Measurements from ENCODE around the gene KRTAP1-4.
"Not testable (repeated sequence)": the region's sequence is repeated elsewhere in the genome, so short reads cannot be mapped to it uniquely, and the experiment has no call there.

Gene KRTAP1-4

DNA sequence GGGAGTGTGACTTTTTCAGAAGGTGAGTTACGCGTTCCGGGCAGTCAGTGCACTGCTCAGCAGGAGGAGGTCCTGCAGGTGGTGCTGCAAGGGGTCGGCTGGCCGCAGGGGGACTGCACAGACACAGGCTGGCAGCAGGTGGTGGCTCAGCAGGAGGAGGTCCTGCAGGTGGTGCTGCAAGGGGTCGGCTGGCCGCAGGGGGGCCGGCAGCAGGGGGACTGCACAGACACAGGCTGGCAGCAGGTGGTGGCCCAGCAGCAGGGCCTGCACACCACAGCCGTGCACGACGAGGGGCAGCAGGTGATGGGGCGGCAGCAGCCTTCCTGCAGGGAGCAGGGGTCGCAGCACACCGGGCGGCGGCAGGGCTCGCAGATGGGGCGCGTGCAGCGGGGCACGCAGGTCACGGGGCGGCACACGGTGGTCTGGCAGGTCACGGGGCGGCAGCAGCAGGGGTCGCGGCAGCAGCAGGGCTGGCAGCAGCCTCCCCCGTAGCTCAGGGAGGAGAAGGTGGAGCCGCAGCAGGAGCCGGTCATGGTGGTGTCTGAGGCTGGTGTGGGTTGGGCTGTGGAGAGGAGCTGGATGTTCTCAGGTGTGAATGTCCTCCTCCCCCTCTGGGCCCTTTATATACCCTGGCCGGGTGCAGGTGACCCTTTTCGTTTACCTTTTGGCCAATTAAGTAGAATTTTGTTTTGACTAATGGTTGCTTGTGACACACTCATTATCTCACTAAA, 16.9 kb upstream of the KRTAP1-4 start, which contains the start of gene KRTAP2-1:
Gene KRTAP2-1, minus strand, starts transcription at position 582 of the 731 bp plus-strand sequence. Its CDS starts 49 bp downstream, at position 533.
- not testable (repeated sequence) for DNase-seq (ENCODE audit: low spot score)

DNA sequence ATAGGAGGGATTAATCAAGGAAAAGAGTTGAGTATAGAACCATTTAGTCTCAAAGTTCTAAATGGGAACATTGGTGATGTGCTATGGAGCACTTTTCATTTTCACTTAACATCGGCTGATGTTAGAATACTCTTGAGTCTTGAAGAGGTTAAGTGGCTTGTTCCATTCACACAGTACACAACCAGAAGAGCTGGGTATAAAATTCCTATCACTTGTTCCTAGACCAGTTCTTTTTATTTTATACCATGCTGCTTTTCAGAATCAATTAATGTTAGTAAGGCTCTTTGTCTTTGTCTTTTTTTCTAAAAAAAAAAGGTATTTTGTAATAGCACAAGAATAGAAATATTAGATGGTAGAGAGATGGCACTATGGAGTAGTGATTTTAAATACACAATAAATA, 13.0 kb upstream of the KRTAP1-4 start:
- no peak for DNase-seq (ENCODE audit: low spot score)

DNA sequence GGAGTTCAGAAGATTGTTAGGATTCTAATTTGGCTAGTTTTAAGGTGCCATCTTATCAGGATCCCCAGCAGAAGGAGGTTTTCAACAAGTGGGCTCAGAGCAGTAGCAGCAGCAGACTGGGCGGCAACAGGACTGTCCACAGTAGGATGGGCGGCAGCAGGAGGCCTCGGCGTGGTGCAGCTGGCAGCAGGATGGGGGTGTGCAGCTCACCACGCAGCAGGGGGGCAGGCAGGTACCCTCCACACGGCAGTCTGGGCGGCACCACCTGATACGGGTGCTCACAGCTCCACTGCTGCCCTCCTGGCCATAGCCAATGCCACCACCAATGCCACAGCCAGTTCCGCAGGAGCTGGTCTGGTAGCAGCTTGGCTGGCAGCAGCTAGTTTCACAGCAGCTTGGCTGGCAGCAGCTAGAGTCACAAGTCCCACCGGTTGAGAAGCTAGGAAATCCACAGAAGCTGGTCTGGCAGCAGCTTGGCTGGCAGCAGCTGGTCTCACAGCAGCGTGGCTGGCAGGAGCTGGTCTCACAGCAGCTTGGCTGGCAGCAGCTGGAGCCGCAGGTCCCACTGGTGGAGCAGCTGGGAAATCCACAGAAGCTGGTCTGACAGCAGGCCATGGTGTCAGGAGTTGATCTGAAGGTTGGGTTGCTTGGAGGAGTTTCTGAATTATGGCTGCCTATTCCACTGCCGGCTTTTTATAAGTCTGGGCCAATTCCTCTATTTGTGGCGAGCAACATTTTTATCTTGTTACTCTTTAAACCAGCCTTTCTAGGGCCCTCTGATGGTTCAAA, 11.0 kb upstream of the KRTAP1-4 start, which contains the start of gene KRTAP1-1:
Gene KRTAP1-1, minus strand, starts transcription at position 668 of the 789 bp plus-strand sequence. Its CDS starts 53 bp downstream, at position 615.
- DNase-seq (ENCODE audit: low spot score) = not testable (repeated sequence)

DNA sequence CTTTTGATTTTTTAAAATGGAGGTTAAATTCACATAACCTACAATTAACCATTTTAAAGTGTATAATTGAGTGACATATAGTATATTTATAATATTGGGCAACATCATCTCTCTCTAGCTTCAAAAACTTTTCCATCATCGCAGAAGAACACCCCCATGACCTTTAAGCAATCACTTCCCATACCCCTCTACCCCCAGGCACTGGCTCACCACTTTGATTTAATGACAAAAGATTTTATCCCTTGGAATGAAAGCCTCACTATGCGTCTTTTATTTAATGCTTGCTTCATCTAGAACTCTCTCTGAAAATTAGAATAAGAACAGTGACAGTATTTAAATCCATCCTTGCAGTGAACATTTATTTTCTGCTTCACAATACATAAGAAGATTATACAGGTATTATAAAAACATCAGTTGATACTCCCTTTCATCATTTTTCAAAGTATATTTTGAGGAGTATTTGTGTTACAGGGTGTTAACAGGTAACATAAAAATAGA, 7.9 kb upstream of the KRTAP1-4 start:
- no peak for DNase-seq (ENCODE audit: low spot score)

DNA sequence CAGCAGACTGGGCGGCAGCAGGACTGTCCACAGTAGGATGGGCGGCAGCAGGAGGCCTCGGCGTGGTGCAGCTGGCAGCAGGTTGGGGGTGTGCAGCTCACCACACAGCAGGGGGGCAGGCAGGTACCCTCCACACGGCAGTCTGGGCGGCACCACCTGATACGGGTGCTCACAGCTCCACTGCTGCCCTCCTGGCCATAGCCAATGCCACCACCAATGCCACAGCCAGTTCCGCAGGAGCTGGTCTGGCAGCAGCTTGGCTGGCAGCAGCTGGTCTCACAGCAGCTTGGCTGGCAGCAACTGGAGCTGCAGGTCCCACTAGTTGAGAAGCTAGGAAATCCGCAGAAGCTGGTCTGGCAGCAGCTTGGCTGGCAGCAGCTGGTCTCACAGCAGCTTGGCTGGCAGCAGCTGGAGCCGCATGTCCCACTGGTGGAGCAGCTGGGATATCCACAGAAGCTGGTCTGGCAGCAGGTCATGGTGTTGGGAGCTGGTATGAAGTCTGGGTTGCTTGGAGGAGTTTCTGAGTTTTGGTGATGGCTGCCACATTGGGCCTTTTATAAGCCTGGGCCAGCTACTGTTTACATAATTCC, 4.4 kb upstream of the KRTAP1-4 start, which contains the start of gene KRTAP1-3:
Gene KRTAP1-3, minus strand, starts transcription at position 529 of the 590 bp plus-strand sequence. Its CDS starts 53 bp downstream, at position 476.
- not testable (repeated sequence) for DNase-seq (ENCODE audit: low spot score)

DNA sequence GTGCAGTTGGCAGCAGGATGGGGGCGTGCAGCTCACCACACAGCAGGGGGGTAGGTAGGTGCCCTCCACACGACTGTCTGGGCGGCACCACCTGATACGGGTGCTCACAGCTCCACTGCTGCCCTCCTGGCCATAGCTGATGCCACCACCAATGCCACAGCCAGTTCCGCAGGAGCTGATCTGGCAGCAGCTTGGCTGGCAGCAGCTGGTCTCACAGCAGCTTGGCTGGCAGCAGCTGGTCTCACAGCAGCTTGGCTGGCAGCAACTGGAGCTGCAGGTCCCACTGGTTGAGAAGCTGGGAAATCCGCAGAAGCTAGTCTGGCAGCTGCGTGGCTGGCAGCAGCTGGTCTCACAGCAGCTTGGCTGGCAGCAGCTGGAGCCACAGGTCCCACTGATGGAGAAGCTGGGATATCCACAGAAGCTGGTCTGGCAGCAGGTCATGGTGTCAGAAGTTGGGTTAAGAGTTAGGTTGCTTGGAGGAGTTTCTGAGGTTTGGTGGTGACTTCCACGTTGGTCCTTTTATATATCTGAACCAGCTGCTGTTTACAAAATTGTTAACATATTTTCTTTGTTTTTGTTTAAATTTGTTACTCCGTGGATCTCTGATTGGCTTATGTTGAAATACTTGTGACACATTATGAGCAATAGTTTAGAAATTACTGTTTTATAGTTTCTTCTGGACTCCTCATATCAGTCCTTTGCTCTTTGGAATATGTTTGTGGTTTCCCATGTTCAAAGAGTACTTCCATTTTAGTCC, 3.1 kb downstream of the KRTAP1-4 start, which contains the start of gene KRTAP1-5:
Gene KRTAP1-5, minus strand, starts transcription at position 494 of the 757 bp plus-strand sequence. Its CDS starts 53 bp downstream, at position 441.
- no peak for DNase-seq (ENCODE audit: low spot score)

DNA sequence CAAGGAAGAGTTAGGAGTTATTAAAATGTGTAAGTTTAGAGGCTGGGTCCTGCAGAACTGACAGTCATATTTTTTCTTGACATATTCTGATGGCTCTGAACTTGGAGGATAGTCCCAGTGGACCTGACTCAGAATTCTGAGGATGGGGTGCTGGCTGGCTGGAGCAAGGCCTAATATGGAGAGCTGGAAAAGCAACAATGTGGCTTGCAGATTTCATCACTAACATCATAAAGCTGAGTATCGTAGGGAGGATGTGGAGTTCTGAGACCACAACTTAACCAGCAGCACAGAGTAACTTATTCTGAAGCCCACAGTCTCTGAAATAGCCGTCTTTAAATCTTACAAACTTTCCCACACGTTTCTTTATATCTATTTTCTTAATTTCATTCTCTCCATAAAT, 5.3 kb downstream of the KRTAP1-4 start:
- no peak for DNase-seq (ENCODE audit: low spot score)

DNA sequence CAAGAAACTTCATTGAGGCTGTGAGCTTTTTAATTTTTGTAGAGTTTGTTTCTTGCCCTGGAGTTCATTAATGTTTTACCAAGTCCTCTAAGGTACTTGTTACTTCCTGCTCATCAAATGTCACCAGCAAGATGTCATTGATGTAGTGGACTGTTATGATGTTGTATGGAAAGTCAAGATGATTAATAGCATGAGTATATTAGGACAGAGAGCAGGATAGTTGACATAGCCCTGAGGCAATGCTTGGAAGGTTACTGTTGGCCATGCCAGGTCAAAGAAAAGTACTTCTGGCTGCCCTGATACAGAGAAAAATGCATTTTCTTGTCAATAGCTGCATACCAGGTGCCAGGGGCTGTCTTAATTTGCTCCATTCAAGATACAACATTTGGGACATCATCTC, 9.7 kb downstream of the KRTAP1-4 start:
- DNase-seq (ENCODE audit: low spot score) = no peak

DNA sequence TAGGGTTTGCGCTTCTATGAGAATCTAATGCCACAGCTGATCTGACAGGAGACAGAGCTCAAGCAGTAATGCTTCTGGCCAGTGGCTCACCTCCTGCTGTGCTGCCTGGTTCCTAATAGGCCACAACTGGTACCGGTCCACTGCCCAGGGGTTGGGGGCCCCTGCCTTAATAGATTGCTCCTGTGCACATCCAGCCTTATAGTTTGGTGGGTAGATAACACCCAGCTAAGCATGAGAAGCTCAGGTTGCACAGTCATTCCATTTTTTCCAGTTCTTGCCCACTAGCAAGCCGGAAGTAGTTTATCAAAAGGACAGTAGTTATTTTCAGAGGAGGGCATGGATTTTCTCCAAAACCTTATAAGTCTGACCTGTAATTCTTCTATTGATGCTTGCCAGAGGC, 10.6 kb downstream of the KRTAP1-4 start:
- no peak for DNase-seq (ENCODE audit: low spot score)

DNA sequence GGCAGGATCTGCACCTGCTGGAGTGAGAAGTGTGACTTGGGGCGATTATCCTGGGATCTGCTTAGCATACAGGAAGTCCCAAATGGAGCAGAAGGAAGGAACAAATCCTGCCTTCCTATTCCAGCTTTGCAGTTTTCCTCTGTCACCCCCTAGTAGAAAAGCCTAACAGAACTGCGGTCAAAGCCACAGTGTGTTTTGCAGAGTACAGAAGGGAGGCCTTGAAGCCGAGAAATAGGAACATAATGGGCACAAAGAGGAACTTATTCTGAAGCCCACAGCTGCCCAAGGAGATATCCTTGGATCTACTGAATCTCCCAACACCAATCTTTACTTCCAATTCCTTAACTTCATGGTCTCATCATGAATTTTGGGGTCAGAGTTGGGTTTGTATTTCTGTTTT, 11.5 kb downstream of the KRTAP1-4 start:
- no peak for DNase-seq (ENCODE audit: low spot score)

DNA sequence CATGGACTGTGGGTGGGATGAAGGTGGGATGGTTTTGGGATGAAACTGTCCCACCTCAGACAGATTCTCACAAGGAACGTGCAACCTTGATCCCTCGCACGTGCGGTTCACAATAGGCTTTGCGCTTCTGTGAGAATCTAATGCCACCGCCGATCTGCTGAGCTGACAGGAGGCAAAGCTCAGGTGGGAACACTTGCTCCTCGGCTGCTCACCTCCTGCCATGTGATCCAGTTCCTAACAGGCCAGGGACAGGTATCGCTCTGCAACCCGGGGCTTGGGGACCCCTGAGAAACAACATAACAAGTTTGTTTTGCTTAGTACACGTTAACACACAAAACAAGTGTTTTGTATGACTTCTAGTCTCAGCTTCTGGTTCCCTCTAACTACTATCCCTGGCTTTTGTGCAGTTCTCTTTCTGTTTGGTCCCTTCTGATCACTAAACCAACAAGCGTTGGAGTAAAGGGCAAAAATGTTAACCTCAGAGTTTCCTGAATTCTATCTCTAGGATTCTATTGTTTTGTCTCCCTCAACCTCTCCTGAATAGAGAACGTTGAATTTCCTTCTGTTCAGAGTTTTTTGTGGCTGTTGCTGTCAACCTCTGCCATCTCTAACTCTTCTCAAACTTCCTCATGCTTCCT, 13.3 kb downstream of the KRTAP1-4 start:
- no peak for DNase-seq (ENCODE audit: low spot score)

DNA sequence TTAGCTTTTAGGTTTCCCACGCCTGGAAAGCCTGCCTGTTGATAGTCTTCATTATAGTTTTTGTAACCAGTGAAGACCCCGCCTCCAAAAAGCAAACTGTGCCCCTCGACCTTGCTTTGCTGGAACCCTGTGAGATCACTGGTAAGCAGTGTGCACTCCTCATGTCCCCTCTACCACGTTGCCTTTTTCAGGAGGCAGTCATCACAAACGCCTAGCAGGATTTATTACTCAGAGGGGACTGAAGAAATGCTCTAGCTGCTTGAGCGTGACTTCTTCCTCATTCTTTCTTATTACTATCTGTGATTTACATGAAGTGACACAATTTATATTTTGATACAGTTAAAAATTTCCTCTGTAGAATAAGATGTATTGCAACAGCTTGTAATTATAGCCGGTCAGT, 14.5 kb downstream of the KRTAP1-4 start:
- no peak for DNase-seq (ENCODE audit: low spot score)

DNA sequence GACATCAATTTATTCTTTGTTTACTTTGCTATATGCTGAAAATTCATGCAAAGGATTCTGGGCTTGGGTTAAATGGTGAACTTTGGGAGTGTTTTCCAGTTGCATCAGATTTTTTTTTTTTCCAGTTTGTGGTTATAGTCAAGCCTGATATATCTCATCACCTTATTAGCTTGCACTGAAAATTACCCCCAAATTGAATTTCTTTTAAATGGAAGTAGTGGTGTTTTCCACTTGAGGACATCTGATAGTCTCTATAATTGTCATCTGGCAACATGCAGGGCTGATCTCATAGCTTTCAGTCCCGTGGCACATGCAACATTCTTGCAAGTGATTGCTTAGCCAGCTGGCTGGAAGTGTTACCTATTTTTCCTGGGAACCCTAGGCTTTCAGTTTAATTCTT, 16.4 kb downstream of the KRTAP1-4 start:
- no peak for DNase-seq (ENCODE audit: low spot score)

DNA sequence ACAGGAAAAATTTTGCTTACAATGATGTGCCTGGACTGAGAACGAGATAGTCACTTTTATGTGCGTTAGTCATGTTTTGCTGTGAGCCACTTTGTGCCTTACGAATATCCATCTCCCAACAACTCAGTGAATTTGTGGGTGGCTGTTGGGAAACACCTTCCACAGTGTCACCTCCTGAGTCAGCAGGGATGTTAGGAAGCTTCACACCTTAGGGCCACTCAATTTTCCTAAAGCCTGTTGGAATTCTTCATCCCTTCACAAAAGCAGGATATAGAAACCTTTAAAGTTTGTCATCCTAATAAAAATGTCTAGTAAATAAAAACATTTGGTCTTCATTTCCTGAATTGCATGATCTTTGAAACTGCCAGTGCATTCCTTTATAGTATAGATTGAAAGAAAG, 16.8 kb downstream of the KRTAP1-4 start:
- DNase-seq (ENCODE audit: low spot score) = no peak

DNA sequence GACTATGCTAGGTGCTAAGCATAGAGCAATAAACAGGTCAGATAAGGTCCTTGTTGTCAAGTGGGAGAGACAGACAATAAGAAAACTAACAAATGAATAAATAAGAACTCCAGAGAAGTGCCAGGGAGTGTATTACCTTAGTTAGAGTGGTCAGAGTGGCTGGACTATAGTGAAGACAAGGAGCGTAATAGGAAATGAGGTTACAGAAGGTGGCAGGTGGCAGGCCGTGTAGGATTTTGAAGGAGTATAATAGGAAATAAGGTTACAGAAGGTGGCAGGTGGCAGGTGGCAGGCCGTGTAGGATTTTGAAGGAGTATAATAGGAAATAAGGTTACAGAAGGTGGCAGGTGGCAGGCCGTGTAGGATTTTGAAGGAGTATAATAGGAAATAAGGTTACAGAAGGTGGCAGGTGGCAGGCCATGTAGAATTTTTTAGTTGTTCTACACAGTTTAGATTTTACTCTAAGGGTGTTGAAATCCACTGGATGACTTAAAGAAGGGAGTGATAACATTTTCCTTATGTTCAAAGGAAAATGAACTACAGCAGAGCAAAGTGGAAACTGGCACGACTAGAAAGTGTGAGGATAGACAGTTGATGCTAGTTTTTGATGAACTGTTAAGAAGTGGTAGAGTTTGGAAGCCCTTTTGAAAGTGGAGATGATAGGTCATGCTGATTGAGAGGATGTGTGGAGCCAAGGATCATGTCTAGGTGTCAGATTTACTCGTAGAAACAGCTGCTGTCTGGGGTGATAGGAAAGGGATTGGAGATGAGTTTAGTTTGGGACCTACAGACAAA, 17.5 kb downstream of the KRTAP1-4 start:
- no peak for DNase-seq (ENCODE audit: low spot score)

DNA sequence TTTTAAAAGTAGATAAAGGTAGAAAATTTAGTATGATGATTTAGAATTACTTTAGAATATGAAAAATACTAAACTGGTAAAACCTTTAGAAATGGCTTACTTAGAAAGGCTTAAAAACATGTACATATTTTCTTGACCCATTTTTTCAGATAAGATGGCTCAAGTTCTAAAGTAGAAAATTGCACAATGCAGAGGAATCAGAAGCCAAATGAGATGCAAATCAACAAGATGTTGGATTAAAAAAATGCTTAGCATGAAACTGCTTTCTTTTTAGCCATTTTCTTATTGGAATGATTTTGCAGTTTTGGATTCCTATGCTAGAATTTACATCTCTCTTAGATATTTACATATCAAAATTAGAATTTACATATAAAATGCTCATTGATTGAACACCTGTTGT, 19.6 kb downstream of the KRTAP1-4 start:
- no peak for DNase-seq (ENCODE audit: low spot score)

DNA sequence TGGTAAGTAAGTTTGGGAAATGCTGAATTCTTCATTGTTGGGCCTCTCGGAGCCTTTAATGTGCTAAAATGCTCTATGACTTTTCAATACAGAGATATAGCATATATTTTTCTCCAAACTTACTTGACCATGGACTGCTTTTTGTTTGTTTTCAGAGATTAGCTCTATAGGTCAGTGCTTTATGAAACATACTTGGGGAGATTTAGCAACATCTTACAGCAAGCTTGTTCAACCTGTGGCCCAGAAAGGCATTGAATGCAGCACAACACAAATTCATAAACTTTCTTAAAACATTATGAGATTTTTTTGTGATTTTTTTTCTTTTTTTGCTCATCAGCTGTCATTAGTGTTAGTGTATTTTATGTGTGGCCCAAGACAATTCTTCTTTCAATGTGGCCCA, 20.1 kb downstream of the KRTAP1-4 start:
- no peak for DNase-seq (ENCODE audit: low spot score)

DNA sequence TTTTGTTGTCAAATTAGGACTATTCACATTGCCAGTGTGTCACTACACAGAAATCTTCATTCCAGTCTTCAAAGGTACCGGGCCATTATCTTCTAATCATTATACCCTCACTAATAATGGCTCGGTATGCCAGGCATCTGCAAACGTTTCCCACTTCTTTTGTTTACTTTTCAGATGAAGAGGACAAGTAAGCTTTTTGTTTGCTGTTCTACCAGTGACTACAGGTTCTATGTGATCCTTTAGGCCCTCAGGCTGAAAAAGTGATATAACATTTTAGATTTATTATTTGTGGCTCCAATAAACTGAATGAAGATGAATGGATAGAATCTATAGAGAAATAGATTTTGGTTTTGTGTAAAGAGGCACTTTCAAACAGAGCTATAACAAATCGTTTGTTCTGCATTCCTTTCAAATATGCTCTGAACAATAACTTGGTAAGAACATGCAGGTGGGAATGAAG, 20.7 kb downstream of the KRTAP1-4 start:
- no peak for DNase-seq (ENCODE audit: low spot score)

DNA sequence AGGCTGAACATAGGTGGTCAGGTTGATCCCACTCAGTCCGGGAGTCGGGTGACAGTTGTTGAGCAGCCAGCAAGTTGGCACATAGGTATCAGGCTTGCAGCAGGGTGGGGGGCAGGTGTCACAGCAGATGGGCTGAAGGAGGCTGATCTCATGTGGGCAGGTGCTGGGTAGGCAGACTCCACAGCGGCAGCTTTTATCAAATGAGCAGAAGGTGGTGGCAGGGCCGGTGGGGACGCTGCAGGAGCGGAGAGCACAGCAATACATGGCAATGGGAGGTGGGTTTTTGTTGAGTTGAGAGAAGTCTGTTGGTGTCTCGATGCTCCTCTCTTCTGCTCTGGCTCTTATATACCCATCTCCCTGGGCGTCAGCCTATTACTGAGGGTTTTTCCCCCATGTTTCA, 21.2 kb downstream of the KRTAP1-4 start, which contains the start of gene KRTAP3-1:
Gene KRTAP3-1, minus strand, starts transcription at position 318 of the 400 bp plus-strand sequence. Its CDS starts 54 bp downstream, at position 264.
- DNase-seq (ENCODE audit: low spot score) = no peak

DNA sequence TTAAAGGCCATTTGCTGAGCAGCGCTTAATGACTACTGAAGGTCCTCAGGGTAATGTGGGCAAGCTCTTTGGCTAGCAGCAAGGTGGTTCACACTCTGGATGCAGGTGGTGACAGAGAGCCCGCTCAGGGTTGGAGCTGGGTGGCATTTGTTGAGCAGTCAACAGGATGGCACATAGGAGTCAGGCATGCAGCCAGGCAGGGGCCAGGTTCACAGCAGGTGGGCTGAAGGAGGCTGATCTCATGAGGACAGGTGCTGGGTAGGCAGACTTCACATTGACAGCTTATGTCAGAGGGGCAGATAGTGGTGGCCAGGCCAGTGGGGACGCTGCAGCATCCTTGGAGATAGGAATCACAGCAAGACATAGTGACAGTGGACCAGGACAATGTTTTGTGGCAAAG, 25.6 kb downstream of the KRTAP1-4 start:
- no peak for DNase-seq (ENCODE audit: low spot score)
